GM18867 (cell line): ENCODE data around the gene UTP4.
"Not testable (repeated sequence)": the region's sequence is repeated elsewhere in the genome, so short reads cannot be mapped to it uniquely, and the experiment has no call there.

Experiments used
- ATAC-seq: cut with Tn5 transposase; IDR thresholded peaks from one replicate; pipeline ENCODE4 v1.9.1; 2021; ENCODE audit warnings: mild to moderate bottlenecking, moderate library complexity; ENCODE audit not compliant: unreplicated experiment

Gene UTP4

GRCh38 chr16:69127966-69128510 lies 4.4 kb upstream of the UTP4 start:
- no peak for ATAC-seq

GRCh38 chr16:69130461-69130860 lies 2.0 kb upstream of the UTP4 start:
- no peak for ATAC-seq

GRCh38 chr16:69131167-69131838 lies 1.1 kb upstream of the UTP4 start:
- no peak for ATAC-seq

- peak; percentile 38 for ATAC-seq
Observed at GRCh38 chr16:69131839-69132423, 518 bp upstream of the UTP4 start.

GRCh38 chr16:69133373-69133954 lies 1.0 kb downstream of the UTP4 start:
- ATAC-seq: no peak

GRCh38 chr16:69138608-69139007 lies 6.2 kb downstream of the UTP4 start:
- ATAC-seq: no peak

- not testable (repeated sequence) for ATAC-seq
Observed at GRCh38 chr16:69139464-69139863, 7.0 kb downstream of the UTP4 start.

GRCh38 chr16:69141014-69141413 lies 8.6 kb downstream of the UTP4 start:
- no peak for ATAC-seq

GRCh38 chr16:69141936-69142335 lies 9.5 kb downstream of the UTP4 start:
- ATAC-seq: no peak

- ATAC-seq: no peak
Observed at GRCh38 chr16:69143116-69143515, 10.7 kb downstream of the UTP4 start.

GRCh38 chr16:69145658-69146057 lies 13.2 kb downstream of the UTP4 start:
- no peak for ATAC-seq

- not testable (repeated sequence) for ATAC-seq
Observed at GRCh38 chr16:69149621-69150020, 17.2 kb downstream of the UTP4 start.

- ATAC-seq: no peak
Observed at GRCh38 chr16:69150146-69150865, 17.9 kb downstream of the UTP4 start.

- ATAC-seq: no peak
Observed at GRCh38 chr16:69157196-69157595, 24.7 kb downstream of the UTP4 start.

GRCh38 chr16:69160192-69160591 lies 27.7 kb downstream of the UTP4 start:
- no peak for ATAC-seq

- no peak for ATAC-seq
Observed at GRCh38 chr16:69165584-69165983, 33.1 kb downstream of the UTP4 start.

- ATAC-seq: peak; percentile 36
Observed at GRCh38 chr16:69166221-69166833, 33.9 kb downstream of the UTP4 start.

GRCh38 chr16:69166946-69167930 lies 34.8 kb downstream of the UTP4 start:
- ATAC-seq: no peak

GRCh38 chr16:69169051-69169450 lies 36.6 kb downstream of the UTP4 start:
- no peak for ATAC-seq
